Measurements from ENCODE around the gene GRIN2C.

GRIN2C gene

DNA sequence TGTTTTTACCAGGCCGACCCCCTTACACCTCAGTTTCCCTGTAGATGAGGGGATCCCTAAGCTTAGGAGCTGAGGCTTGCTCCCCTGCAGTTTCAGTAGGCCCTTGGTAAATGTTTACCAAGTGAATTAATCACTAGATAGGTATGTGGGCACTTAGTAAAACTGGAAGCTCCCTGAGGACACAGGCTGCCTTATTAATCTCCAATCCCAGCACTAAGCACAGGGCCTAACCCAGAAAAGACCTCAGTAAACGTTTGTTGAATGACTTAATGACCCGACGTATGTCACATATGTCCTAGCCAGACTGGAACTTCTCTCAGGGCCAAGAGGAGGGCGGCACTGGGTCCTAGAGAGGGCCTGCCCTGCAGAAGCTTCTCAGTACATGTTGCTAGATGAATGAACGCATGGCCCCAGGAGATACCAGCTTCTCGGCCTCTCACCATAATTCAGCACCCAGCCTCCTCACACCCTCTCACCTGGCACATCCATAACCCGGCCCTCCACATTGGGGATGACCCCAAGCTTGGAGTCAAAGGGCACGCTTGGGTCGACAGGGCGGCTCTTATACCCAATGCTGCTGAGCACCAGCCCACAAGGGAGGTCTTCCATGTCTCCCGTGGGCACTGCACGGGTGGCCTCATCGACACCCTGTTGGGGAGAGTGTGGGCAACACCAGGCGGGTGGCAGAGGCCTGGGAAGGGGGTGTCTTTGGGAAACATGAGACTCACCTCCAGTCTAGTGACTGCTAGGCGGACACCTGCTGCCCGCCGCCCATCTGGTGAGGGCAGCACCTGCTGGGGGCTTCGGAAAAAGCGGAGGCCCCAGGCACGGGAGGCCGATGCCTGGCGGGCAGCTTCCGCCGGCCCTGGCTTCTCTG, 4.0 kb upstream of the GRIN2C start:
- DNase-seq: no peak

DNA sequence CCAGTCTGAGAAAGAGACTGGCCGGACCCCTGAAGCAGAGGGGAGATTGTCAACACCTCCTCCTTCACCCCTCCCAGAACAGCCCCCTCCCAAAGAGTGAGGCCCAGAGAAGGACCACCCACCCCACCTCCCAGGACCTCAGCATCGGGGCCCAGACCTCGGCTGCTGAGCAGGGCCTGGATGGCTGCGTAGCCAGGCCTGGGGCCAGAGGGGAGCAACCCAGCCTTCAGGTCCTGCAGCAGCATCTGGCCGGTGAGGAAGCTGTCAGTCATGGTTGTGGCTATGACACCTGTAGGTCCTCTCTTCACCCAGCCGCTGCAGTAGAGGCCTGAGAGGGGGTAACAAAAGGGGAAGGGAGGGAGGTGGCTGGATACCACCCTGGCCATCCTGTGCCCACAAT, 3.2 kb upstream of the GRIN2C start:
- no peak for DNase-seq

DNA sequence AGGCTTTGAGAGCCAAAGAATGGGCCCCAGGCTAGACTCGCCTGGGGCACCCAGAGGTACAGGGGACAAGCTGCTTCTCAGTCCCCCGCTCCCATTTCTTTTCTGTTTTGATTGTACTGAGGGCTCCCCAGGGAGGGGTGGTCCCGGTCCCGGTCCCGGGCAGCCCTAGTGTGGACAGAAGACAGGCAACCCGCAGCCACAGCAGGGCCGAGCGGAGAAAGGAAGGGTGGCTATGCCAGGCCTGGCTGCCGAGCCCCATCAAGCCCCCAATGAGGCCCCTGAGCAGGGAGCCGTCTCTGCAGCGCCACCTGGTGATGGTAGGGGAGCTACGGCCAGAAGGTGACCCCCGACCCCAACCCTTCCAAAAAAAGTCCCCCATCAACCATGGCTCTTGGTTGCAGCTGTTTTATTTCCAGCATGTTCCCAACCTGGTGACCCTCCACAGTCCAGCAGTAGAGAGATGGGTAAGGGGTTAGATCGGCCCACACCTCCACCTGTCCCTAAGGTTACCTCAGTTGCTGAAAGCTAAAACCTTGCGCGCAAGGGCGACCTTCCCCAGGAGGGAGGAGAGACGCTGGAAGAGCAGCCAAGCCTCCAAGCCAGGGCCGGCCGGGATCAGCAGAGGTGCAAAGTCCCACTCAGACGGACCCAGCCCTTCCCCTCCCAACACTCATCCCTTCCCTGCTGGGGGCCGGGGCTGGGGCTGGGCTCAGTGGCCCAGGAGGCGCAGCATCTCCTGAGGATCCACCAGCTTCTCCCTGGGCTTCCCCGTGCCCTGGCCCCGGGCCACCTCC, 2.6 kb upstream of the GRIN2C start:
- peak; percentile 42 to 49 for DNase-seq

DNA sequence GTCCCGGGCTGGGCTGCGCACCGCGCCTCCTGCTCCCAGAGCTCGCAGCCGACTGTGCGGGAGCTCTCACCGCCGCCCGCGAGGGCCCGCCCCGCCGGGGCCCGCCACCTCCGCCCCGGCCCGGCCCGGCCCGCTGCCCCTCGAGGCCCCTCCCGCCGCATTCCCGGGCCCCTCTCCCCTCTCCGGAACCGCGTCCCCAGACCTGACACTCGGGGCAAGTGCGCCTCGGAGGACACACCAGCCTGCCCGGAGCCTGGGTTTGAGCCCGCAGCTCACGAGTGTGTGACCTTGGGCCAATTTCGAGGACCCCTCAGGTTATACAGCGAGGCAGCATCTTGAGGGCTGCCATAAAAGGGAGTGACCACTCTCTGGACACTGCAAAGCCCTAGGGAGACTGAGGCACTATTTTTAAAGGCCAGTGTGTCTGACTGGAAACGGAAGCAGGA, 2.0 kb upstream of the GRIN2C start:
- DNase-seq: no peak

DNA sequence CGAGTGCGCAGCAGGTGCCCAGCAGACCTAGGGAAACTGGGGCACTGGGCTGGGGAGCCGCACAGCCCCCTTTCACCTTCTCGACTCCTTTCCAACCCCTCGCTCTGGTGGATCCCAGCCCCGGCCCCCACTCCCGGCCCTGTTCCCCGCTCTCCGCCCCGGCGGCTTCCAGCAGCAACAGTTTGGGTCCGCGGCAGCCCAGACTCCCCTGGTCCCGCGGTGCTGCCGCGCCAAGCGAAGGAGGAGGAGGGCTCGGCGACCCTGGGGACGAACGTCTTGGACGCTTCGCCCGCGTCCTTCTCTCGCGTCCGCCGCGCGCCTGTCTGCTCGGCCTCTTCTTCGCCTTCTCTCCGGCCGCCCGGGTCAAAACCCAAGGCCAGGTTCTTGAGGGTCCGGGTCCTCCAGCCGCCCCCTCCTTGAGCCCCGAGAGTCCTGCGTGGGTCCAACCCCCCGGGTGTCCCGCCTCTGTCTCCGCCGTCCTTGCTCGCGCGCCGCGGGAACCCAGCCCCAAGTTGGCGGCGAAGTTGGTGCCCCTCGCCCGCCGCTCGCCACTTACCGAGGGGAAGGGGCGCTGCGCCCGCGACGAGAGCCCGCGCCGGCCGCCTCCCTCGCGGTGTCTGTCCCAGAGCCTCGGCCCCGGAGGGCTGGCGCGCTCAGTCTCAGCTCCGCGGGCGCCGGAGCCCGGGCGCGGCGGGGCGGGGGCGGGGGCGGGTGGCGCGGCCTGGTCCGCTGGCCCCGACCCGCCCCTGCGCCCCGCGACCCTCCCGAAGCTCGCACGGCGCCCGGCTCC, 1.4 kb upstream of the GRIN2C start:
- DNase-seq: no peak

DNA sequence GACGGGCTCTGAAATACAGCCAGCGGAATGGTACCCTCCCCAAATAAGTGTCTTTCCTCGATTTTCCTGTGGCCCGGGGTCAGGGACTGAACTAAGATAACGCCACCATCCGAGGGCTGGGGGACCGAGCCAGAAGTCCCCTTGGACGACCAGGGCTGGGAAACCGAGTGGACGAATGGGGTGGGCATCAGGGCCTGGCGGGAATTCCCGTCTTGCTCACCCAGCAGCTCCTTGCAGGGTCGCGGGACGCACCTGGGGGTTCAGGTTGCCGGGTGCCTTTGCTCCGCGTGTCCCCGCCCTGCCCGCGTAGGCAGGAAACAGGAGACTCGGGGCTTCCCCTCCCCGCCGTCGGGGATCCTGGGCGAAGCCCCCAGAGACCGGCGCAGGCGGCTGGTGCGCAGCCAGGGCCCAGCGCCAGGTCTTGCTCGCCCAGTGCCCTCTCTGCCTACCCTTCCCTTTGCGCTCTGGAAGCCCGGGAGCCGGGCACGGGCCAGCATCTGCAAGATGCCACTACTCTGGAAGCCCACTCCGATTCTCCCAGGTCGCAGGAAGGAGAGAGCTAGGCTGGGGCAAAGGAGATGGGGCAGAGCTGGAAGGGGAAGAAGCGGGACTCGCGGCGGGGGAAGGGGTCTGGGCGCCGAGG, 665 bp upstream of the GRIN2C start:
- DNase-seq: no peak

DNA sequence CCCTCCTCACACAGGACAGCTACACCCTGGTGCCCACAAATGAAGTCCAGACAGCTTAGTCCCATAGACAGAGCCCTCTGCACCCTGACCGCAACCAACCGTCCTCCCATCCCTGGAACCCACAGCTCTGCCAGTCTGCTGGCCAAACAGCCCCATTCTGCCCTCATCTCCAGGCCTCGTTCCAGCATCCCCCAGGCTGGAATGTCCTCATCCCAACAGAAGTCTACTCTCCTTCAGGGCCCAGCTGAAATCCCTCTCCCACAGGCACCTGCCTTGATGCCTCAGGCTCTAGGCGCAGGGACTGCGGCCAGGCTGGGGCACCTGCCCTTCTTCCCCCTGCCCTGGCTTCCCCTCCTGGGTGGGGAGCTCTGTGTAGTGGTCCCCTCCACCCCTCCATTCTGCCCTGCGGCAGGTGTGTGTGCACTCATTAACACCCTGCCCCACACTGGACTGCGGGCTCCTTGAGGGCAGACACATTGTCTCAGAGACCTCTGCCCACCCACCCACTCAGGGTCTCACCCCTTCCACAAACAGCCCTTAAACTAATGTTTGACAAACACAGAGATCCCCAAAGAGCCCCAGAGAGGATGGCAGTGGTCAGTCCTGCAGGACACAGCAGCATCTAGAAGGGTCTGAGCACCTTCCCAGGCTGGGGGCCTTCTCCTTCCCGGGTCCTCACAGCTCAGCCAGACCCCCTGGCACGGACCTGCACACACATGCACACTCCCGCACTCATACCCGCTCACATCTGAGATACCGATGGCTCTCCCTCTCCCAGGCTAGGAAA, 820 bp downstream of the GRIN2C start:
- DNase-seq: no peak

DNA sequence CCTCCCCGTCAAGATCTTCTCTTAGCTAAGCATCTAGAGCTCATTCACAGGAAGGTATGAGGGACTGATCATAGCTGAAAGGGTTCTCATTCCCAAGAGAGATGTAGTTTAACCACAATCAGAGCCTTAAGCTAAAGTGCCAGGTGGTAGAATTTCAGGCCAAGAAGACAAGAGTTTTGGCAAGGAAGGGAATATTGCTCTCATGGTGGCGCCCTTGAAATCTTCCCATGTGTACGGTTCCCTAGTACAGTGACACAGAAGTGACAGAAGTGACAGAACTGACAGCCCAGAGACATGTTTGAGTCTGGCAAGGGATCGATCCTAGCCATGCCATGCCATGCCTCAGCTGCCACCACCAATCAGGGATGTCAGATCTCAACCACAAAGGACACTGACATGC, 2.5 kb downstream of the GRIN2C start:
- DNase-seq: no peak

DNA sequence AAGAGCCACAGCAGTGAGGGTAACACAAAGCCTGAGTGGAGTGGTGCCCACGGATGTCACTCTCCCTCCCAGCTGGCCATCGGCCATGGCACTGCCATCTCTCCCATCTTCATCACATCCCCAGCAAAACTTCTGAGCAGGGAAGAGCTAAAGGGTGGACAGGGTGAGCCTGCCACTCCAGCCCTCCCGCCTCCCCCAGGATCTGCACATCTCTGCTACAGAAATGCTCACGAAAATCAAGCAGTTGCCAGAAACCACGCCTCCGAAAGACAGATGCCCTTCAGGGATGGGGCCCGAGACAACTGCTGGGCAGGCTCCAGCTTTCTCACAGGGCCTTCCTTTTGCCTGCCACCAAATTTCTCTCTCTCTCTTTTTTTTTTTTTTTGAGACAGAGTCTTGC, 3.6 kb downstream of the GRIN2C start:
- no peak for DNase-seq

DNA sequence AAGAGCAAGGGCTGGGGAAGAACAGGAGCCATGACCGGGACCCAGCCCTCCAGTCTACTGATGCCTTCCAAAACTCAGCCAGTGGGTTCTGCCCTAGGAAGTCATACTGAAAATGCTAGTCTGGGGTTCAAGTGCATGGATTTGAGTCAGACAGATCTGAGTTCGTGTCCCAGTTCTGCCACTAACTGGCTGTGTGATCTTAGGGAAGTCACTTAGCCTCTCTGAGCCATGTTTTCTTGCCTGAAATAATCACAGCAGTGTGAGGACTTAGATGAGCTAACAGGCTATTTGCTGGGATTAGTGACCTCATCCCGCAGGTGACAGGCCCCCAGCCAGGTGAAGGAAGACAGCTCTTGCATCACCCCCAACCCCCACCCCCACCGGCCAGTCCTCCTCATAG, 4.4 kb downstream of the GRIN2C start:
- DNase-seq: no peak

DNA sequence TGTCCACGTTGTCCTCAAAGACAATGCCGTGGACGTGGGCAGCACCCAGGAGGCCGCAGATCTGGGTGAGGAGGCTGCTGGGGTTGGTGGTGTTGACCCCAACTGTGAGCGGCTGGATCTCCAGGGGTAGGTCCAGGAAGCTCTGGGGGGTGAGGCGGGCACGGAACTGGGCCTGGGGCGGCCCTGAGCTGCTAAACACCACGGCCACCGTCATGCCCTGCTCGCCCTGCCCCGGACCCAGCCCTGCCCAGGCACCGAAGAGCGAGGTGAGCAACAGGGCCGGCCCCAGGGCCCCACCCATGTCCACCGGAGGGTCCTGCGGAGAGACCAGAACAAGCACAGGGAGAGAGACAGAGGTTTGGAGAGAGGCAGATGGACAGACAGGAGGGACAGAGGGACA, 4.9 kb downstream of the GRIN2C start:
- no peak for DNase-seq

DNA sequence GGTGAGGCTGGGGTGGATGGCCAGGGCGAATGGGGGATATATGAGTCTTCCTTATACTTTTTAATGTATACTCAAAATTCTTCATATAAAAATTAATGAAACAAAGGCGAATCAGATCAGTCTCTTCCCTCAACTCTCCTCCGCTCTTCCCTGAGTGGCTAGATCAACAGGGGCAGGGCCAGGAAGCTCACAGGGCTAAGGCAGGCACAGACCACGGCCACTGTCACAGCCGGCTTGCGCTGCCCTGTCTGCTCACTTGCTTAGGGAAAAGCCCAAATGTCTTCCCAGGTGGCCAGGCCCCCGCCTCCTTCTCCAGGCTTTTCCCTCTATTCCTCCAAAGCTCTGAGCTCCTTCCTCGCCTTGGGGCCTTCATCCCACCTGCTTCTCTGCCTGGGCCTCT, 6.0 kb downstream of the GRIN2C start:
- DNase-seq: no peak

DNA sequence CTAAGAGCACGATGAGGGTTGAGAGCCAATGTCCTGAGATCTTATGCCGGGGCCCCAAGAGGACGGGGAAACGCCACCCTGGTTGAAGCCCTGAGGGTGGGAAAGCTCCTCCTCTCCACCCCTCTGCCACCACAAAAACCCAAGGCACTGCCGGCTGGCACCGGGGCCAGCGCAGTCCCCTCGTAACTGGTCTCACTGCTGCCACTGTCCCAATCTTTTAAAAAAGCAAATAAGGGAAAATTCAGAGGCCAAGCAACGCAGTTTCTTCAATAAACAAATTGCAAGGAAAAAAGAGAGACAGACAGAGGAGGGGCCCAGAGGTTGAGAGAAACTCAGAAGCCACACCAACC, 6.7 kb downstream of the GRIN2C start:
- DNase-seq: no peak

DNA sequence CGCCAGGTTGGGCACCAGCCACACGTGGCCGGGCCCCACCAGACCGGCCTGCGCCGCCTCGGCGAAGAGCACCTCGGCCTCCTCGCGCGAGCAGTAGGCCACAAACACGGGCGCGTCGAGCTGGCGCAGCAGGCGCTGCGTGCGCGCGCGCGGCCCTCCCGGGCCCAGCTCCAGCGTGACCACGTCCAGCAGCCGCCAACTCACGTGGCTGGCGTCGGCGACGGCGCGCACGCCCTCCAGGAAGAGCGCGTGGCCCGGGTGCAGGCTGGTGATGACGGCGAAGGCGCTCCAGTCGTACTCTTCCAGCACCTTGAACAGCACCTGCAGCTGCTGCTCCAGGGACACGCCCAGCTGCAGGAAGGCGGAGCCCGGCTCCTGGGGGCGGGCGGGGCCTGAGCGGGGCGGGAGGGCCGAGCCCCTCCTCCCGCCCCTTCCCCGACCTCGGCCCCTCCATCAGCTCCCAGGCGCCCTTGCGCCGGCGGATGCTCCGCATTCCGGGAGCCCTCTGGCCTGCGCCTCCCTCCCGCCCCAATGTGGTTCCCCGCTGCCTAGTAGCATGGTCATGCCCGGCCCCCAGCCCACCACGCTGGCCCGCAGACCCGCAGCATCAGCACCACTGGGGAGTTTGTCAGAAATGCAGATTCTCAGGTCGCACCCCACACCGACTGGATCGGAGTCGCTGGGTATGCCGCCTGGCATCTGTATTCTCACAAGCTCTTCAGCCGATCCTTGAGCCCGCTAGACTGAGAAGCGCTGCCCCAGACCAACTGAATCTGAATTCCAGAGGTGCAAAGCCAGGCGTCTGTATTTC, 7.2 kb downstream of the GRIN2C start:
- peak in 1 of 2 experiments; percentile 19 for DNase-seq

DNA sequence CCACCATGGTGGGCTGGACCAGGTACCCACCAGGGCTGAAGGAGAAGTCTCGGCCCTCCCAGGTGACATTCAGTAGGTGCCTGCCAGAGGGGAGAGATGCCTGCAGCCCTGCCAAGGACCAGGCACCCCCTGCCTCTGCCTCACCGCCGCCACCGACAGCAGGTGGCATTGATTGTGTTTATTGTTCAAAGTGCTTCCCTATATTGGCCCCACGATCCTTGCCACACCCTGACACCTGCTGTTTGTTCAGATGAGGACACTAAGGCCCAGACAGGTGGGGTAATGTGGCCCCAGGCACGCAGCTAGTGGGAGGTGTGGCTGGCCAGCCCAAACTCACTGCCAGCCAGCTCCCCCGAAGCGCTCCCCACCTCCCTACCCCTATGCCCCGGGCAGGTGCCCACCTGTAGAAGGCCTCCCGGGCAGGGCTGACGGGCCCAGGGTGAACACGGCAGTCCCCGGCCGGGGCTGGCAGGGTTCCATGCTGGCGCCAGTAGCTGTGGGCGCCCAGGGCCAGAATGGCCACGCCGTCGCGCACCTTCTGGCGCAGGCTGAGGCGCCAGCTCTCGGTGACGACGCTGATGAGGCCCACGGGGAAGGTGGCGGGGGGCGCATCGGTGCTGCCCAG, 8.0 kb downstream of the GRIN2C start:
- DNase-seq: peak; percentile 20 to 43

DNA sequence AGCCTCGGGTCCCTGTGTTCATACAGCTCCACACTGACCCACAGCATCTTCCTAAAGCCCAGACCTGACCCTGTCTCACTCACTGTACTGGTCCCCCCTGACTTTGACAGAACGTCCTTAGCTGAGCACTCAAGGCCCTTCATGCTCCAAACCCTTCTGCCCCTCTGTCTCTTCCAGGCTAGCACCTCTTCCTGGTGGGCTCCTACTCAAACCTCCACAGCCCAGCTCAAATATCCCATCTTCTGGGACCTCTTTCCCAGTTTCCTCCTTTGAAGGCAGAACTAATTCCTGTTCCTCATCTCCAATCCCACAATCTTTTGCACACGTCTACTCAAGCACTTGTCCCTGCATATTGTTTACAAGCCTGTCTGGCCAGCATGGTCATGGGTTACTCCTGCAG, 8.8 kb downstream of the GRIN2C start:
- DNase-seq: no peak

DNA sequence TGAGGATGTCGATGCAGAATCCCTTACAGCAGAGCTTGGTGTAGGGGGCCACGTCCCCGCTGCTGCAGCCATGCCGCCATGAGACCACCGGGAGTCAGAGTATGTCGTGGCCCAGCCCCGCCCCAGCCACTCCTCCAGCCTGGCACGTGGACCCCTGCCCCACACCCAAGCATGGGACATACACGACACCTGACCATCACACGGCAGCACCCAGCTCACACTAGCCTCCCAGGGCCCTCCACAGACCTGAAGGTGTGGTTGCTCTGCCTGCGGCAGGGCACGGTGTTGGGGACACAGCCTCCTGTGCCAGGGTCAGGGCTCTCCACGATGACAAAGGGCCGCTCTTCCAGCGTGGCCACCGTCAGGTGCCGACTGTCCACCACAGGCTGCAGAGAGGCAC, 9.4 kb downstream of the GRIN2C start:
- DNase-seq: no peak

DNA sequence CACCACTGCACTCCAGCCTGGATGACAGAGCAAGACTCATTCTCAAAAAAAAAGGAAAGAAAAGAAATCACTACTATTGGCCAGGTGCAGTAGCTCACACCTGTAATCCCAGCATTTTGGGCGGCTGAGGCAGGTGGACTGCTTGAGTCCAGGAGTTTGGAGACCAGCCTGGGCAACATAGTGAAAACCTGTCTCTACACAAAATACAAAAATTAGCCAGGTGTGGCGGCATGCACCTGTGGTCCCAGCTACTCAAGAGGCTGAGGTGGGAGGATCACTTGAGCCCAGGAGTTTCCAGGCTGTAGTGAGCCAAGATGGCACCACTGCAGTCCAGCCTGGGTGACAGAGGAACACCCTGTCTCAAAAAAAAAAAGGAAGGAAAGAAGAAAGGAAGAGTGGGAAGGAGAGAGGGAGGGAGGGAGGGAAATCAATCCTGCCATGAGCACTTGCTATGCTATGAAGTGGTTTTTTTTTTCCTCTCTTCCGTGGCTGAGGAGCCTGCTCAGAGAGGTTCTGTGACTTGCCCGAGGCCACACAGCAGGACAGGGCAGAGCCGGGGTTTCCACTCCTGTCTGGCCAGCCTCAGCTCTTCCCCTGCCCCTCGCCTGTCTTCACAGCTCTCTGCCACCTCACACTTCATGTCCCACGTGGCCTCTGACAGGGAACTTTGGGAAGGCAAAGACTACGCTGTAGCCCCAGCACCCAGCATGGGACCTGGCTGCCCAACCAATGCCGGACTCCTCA, 10.9 kb downstream of the GRIN2C start:
- no peak for DNase-seq

DNA sequence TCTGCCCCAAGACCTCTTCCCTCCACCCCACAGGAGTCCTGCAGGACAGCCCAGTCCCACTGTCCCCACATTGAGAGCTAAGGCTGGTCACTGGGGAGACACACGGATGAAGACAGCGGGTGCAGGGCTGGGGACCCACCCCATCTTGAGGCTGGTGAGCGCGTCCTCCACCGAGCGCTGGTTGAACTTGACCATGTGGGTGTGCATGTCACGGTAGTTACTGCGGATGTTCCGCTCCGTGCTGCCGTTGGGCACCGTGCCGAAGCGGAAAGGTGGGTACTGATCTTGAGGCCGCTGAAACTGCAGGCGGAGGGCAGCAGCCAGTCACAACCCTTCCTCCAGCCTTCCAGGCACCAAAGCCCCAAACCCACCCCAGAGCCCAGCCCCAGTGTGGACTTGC, 13.1 kb downstream of the GRIN2C start:
- DNase-seq: no peak

DNA sequence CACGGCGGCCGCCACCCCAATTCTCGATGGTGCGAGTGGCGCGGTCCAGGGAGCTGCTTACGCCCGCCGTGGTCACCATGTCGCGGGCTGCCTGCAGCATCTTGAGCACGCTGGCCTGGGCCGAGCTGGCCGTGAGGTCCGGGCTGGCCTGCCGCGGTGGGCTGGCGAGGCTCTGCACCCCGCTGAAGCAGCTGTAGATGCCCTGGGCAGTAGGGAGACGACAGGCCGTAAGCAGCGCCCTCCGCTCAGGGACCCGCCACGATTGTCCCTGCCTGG, 16.4 kb downstream of the GRIN2C start:
- no peak for DNase-seq
